Osteocyte (in vitro differentiated cells): ENCODE results near the gene PEAR1. TPM values are rescaled to one million over a fixed set of nuclear protein-coding genes. Genes with fewer than 3 reads are reported as not detected.

Source experiments
- DNase-seq: peaks from one replicate; pipeline ENCODE4 v3.0.0; 2021; ENCODE audit warnings: mixed read lengths; ENCODE audit not compliant: unreplicated experiment; ENCODE audit errors: extremely low spot score
- H3K27ac Mint-ChIP-seq: one replicate; pipeline ENCODE4 v1.8.0; 2021; ENCODE audit warnings: mild to moderate bottlenecking, mixed read lengths; ENCODE audit not compliant: unreplicated experiment
- H3K27me3 Mint-ChIP-seq: one replicate; pipeline ENCODE4 v1.8.0; 2021; ENCODE audit warnings: mixed read lengths; ENCODE audit not compliant: unreplicated experiment
- H3K36me3 Mint-ChIP-seq: one replicate; pipeline ENCODE4 v1.8.0; 2021; ENCODE audit warnings: mixed read lengths; ENCODE audit not compliant: unreplicated experiment
- H3K4me1 Mint-ChIP-seq: one replicate; pipeline ENCODE4 v1.8.0; 2021; ENCODE audit warnings: mixed read lengths; ENCODE audit not compliant: unreplicated experiment
- H3K4me3 Mint-ChIP-seq: one replicate; pipeline ENCODE4 v1.8.0; 2021; ENCODE audit warnings: mild to moderate bottlenecking, moderate library complexity, mixed read lengths; ENCODE audit not compliant: unreplicated experiment
- H3K9me3 Mint-ChIP-seq: one replicate; pipeline ENCODE4 v1.8.0; 2021; ENCODE audit warnings: mixed read lengths; ENCODE audit not compliant: unreplicated experiment
- CTCF ChIP-seq: fragments of 200-600 bp; sonication (generic); IDR thresholded peaks from 2 replicates; pipeline ENCODE4 v1.5.0; 2021; ENCODE audit warnings: antibody characterized with exemption, mild to moderate bottlenecking, moderate library complexity
- total RNA-seq: library from RNA; stranded (reverse); gene quantifications from 2 replicates; pipeline ENCODE4 v1.2.1, GENCODE V29; 2021

Gene PEAR1
- total RNA-seq, 1 donor from 2014 or later: 27.4 TPM

- TF ChIP-seq CTCF: no peak
- peaks cover 61% of the 10 kb centered on the region for H3K4me1 Mint-ChIP-seq
- H3K27me3 Mint-ChIP-seq: no peaks in the 10 kb centered on the region
- no peak overlapping the region for H3K4me3 Mint-ChIP-seq
- peaks cover 11% of the 10 kb centered on the region for H3K36me3 Mint-ChIP-seq
- DNase-seq: no peak
- H3K9me3 Mint-ChIP-seq: no peaks in the 10 kb centered on the region
- H3K27ac Mint-ChIP-seq: no peak overlapping the region
Measured at GRCh38 chr1:156903328-156904091, 10.0 kb downstream of the PEAR1 start.

GRCh38 chr1:156904187-156904959 lies 10.9 kb downstream of the PEAR1 start:
- TF ChIP-seq CTCF: no peak
- no peak for DNase-seq
- H3K27ac Mint-ChIP-seq: no peak overlapping the region
- H3K27me3 Mint-ChIP-seq: no peaks in the 10 kb centered on the region
- H3K9me3 Mint-ChIP-seq: no peaks in the 10 kb centered on the region
- peaks cover 16% of the 10 kb centered on the region for H3K36me3 Mint-ChIP-seq
- peaks cover 52% of the 10 kb centered on the region for H3K4me1 Mint-ChIP-seq
- no peak overlapping the region for H3K4me3 Mint-ChIP-seq

DNA sequence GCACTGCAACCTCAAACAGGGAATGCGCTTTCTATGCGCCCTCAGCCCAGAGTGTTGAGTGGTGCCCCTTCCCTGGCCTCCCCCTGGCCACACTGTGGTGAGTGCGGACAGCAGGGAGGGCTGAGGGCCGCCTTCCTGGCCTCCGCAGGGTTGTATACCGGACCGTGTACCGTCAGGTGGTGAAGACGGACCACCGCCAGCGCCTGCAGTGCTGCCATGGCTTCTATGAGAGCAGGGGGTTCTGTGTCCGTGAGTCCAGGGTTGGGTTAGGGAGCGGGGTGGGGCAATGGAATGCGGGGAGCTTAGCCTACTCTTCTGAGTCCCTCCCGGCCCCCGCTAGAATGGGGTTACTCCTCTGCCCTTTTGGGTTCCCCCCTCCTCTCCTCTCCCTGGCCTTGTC lies 11.7 kb downstream of the PEAR1 start:
- H3K4me1 Mint-ChIP-seq: peaks cover 46% of the 10 kb centered on the region
- H3K36me3 Mint-ChIP-seq: peaks cover 16% of the 10 kb centered on the region
- no peaks in the 10 kb centered on the region for H3K9me3 Mint-ChIP-seq
- H3K27me3 Mint-ChIP-seq: no peaks in the 10 kb centered on the region
- no peak for DNase-seq
- no peak for TF ChIP-seq CTCF
- H3K4me3 Mint-ChIP-seq: no peak overlapping the region
- H3K27ac Mint-ChIP-seq: no peak overlapping the region

- no peak for TF ChIP-seq CTCF
- H3K9me3 Mint-ChIP-seq: no peaks in the 10 kb centered on the region
- H3K4me1 Mint-ChIP-seq: peaks cover 41% of the 10 kb centered on the region
- no peaks in the 10 kb centered on the region for H3K27me3 Mint-ChIP-seq
- no peak overlapping the region for H3K27ac Mint-ChIP-seq
- no peak overlapping the region for H3K4me3 Mint-ChIP-seq
- peaks cover 16% of the 10 kb centered on the region for H3K36me3 Mint-ChIP-seq
- no peak for DNase-seq
Measured at GRCh38 chr1:156905651-156906050, 12.1 kb downstream of the PEAR1 start.

- no peak for DNase-seq
- Mint-ChIP-seq H3K4me1 (peaks cover 34% of the 10 kb centered on the region), H3K27ac (no peak overlapping the region), H3K9me3 (no peaks in the 10 kb centered on the region), H3K36me3 (peaks cover 16% of the 10 kb centered on the region), H3K27me3 (no peaks in the 10 kb centered on the region), H3K4me3 (no peak overlapping the region)
- no peak for TF ChIP-seq CTCF
Measured at GRCh38 chr1:156906206-156906906, 12.8 kb downstream of the PEAR1 start.
